ENCODE measurements around the gene STX8. TPM values are rescaled to one million over a fixed set of nuclear protein-coding genes. Genes with fewer than 3 reads are reported as not detected.

Gene STX8
- polyA plus RNA-seq, 5 donors = 52.5 to 68.2 (median 60.0) TPM

DNA sequence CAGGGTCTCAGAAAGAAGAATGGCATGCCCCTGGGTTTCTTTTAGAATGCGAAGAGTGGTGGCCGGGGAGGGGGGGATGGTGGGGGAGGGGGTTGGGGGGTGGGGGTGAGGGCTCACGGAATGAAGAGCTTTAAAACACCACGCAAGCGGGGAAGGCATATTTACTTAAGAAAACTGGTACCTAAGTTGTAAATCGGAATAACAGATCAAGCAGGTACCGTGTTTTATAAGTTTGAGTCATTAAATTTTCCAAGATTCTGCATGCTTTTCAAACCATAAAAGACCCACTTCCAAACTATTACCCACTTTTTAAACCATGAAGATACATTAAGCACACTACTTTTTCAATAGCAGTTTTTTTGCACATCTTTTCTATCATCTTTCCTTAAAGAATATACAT lies 130.2 kb downstream of the STX8 start:
- no peak for DNase-seq

GRCh38 chr17:9444687-9445086 lies 130.9 kb downstream of the STX8 start:
- DNase-seq = no peak

GRCh38 chr17:9443811-9444210 lies 131.8 kb downstream of the STX8 start:
- DNase-seq = no peak

DNA sequence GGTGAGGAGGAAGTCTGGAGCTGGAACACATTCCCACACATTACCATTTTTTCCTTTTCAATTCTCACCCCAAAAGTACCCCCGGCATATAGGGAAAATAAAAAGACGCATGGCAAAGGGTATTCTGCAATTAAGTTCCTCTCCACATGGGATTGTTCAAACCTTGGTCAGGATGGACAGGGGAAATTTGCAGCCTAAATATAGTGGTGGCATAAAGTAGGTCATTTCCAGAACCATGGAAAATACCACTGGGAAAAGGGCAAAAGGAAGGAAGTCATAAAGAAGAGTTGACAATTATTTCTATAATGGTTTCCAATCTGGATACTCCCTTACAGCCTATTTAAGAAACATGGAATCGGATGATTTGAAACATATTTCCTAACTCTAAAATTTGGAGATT lies 135.8 kb downstream of the STX8 start:
- no peak for DNase-seq

DNA sequence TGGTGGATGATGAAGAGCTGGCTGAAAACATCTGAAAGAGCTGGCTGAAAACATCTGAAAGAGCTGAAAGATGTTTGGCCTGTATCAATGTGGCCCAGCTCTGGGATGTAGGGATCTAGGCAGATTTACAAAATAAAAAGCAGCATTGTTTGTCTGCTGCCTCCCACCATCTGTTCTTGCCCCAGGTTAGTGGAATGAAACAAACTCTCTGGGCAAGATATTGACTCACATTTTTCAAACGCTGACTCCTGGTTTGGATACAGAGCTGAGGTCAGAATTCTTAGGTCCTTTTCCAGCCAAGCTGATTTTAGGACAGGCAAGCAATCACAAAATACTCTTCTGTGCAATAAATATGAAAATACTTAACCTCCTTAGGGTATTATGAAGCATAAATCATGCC lies 139.0 kb downstream of the STX8 start:
- DNase-seq = no peak

- no peak for DNase-seq
Measured at GRCh38 chr17:9435165-9435564, 140.5 kb downstream of the STX8 start.

GRCh38 chr17:9434642-9435057 lies 141.0 kb downstream of the STX8 start:
- DNase-seq = no peak

- no peak for DNase-seq
Measured at GRCh38 chr17:9432934-9433421, 142.6 kb downstream of the STX8 start.

DNA sequence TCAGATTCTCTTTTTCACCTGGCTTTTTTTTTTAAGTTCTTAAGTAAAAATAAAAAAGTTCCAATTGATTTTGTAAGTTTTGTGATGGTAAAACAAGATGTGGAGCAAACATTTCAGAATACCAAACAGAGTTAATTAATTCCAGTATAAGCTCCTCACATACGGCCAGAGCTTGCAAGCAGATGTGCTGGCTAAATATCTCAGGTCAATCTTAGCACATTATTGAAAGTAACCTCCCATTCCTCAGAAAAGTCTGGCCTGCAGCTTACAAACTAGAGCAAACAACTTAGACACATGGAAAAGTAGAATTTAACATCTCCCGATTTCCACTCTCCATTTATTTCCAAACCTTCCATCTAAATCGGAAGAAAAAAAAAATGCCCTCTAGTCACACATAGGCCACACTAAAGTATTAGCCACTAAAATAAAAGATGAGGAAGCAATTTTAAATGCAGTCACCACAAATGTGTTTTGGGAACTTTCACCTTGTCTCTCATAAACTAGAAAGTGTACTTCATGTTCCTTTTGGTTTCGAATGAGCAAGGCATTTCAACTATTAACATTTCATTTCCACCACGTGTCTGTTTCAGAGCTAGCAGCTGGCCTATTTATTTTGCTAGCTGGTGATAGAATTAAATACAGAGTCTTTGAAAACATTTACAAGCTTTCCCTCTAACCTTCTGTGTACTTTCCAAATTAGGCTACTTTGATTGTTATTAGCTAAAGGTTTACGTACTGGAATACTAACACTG lies 143.3 kb downstream of the STX8 start:
- DNase-seq = no peak

GRCh38 chr17:9431620-9432019 lies 144.0 kb downstream of the STX8 start:
- no peak for DNase-seq

GRCh38 chr17:9427465-9428315 lies 147.9 kb downstream of the STX8 start:
- no peak for DNase-seq

- no peak for DNase-seq
Measured at GRCh38 chr17:9424071-9424640, 151.5 kb downstream of the STX8 start.

DNA sequence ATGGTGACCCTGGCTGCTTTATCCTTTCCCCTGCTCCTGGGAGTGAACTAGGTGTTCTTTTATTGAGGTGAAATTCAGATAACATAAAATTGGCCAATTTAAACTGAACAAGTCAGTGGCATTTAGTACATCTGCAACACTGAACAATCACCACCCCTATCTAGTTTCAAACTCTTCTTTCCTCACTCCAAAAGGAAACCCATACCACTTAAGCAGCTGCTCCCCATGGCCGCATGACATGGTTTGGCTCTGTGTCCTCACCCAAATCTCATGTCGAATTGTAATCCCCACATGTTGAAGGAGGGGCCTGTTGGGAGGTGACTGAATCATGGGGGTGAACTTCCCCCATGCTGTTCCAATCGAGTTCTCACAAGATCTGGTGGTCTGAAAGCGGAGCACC lies 154.1 kb downstream of the STX8 start:
- DNase-seq = no peak

DNA sequence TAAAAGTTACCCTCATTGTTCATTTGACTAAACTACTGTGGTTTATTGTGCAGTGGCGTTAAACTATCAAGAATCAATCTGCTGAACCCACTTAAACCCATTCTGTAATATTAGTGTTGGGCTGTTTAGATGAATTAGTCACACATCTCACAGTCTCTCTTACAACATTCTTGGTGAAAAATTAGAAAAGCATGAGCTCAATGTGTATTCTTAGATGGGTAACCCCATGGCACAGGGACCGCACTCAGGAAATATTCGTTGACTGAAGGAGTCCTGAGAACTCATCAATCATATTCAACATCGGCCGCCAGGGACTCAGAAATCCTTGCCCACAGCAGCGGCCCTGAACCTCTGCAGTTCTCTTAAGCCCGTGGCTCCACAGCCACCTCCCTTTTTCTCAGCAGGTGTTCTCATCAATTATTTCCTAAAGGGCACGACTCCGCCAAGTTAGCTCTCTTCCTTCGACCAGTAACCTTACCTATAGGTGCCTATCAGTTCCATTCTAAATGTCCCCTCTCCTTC lies 155.6 kb downstream of the STX8 start:
- no peak for DNase-seq

- DNase-seq = no peak
Measured at GRCh38 chr17:9414471-9414870, 161.1 kb downstream of the STX8 start.

GRCh38 chr17:9410737-9411136 lies 164.9 kb downstream of the STX8 start:
- DNase-seq = no peak

DNA sequence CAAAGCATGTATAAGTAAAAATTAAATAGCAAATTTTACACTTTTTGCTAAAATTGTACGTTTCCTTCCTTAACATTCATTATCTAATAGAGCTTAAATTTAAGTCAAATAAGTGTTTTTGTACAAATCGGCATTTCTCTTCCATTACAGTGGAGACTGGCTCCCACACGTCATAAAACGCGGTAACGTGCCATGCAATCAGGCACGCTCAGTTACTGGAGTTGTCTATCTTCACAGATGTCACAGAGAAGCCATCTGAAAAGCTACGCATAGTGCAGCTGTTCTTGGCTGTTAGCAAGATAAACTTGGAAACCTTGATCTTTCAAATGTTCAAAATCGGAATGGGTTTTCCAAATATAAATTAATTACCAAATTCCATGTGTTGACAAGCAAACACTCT lies 165.3 kb downstream of the STX8 start:
- no peak for DNase-seq

DNA sequence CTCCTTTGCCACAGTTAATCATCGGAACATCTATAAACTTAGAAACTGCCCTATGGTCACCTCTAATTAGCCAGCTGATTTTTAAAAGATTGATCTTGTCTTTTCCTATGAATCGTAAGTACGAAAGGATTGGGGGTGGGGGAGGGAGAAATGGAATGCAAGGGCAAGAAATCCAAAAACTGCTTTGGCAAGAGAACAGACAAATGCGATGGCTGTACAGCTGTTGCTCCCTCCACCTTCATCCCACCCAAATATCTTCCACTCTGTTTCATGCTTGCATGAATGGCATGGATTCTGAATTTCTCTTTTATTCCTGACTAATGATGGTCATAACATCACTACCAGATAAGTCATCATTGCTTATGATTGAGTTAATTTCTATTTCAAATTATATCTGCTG lies 165.7 kb downstream of the STX8 start:
- DNase-seq = no peak

GRCh38 chr17:9408868-9409829 lies 166.5 kb downstream of the STX8 start:
- DNase-seq = no peak

DNA sequence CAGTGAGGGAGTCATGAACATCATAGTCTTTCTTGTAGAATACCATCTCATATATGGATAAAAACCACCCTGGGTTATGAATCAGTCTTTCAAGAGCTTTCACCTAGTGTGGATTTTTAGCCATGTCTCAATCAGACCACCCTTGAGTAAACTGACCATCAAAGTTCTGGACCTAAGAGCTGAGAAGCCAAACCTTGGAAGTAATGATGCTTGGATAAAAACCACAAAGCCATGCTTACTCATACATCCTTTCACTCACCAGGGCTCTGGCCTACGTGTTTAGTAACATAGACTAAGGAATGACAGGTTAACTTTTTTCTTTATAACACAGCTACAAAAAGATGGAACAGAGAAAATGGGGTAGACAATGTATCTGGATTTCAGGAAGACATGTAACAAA lies 167.2 kb downstream of the STX8 start:
- DNase-seq = no peak

- no peak for DNase-seq
Measured at GRCh38 chr17:9406046-9406606, 169.5 kb downstream of the STX8 start.
